M059J (cell line): ENCODE data around the gene MPZL3. TPM values are rescaled to one million over a fixed set of nuclear protein-coding genes. Genes with fewer than 3 reads are reported as not detected.

Experiments used
- DNase-seq: peaks from one replicate; pipeline ENCODE4 v3.0.0-alpha.2; 2012; ENCODE audit warnings: low read depth
- total RNA-seq: library from RNA; depleted of rRNA; stranded (reverse); fragments of >200 nt; shearing (Covaris generic); gene quantifications from 2 replicates; pipeline ENCODE4 v1.2.3, GENCODE V29; 2014

MPZL3 gene
- total RNA-seq, 1 experiment from 2014 or later = 8.7 TPM

- no peak for DNase-seq
Observed at GRCh38 chr11:118232659-118233058, 19.5 kb downstream of the MPZL3 start.

- no peak for DNase-seq
Observed at GRCh38 chr11:118231461-118231860, 20.7 kb downstream of the MPZL3 start.

GRCh38 chr11:118230088-118230487, 22.1 kb downstream of the MPZL3 start:
- no peak for DNase-seq

- peak; percentile 40 for DNase-seq
Observed at GRCh38 chr11:118229274-118229847, 22.8 kb downstream of the MPZL3 start.

- no peak for DNase-seq
Observed at GRCh38 chr11:118227865-118228785, 24.0 kb downstream of the MPZL3 start.

- DNase-seq = no peak
Observed at GRCh38 chr11:118226781-118227180, 25.4 kb downstream of the MPZL3 start.

GRCh38 chr11:118226296-118226695, 25.9 kb downstream of the MPZL3 start:
- DNase-seq = peak; percentile 81

- no peak for DNase-seq
Observed at GRCh38 chr11:118224511-118225188, 27.5 kb downstream of the MPZL3 start, which contains the start of gene JAML. TSS of gene JAML (minus strand) at chr11:118225011. CDS start at chr11:118214866, 10,145 bp downstream.

GRCh38 chr11:118223992-118224391, 28.2 kb downstream of the MPZL3 start:
- DNase-seq = no peak

GRCh38 chr11:118223570-118223969, 28.6 kb downstream of the MPZL3 start:
- DNase-seq = no peak

- no peak for DNase-seq
Observed at GRCh38 chr11:118222437-118222836, 29.7 kb downstream of the MPZL3 start.

GRCh38 chr11:118221419-118221818, 30.7 kb downstream of the MPZL3 start:
- no peak for DNase-seq

- no peak for DNase-seq
Observed at GRCh38 chr11:118219732-118220131, 32.4 kb downstream of the MPZL3 start.

GRCh38 chr11:118219244-118219643, 32.9 kb downstream of the MPZL3 start:
- no peak for DNase-seq

- DNase-seq = no peak
Observed at GRCh38 chr11:118217575-118217974, 34.6 kb downstream of the MPZL3 start.

GRCh38 chr11:118216621-118217481, 35.3 kb downstream of the MPZL3 start:
- peak; percentile 30 for DNase-seq

- DNase-seq = no peak
Observed at GRCh38 chr11:118215765-118216164, 36.4 kb downstream of the MPZL3 start.

GRCh38 chr11:118215262-118215661, 36.9 kb downstream of the MPZL3 start:
- DNase-seq = no peak

- DNase-seq = no peak
Observed at GRCh38 chr11:118214210-118214914, 37.8 kb downstream of the MPZL3 start.

- no peak for DNase-seq
Observed at GRCh38 chr11:118213781-118214180, 38.4 kb downstream of the MPZL3 start.

- DNase-seq = no peak
Observed at GRCh38 chr11:118213201-118213600, 39.0 kb downstream of the MPZL3 start.
